IMR-90 (cell line): Measurements from ENCODE around the gene UNK.

Experiments used
- CTCF ChIP-seq: conservative IDR thresholded peaks from 2 replicates; pipeline ENCODE4 v1.5.1; 2012; ENCODE audit warnings: mild to moderate bottlenecking, low read depth, low read length, improper control_type of control experiment
- POLR2A ChIP-seq: IDR thresholded peaks from 2 replicates; pipeline ENCODE4 v1.6.1; 2012; ENCODE audit warnings: mild to moderate bottlenecking, low read depth, low read length

- TF ChIP-seq POLR2A (no peak), CTCF (no peak)
These were observed 8.9 kb downstream of the UNK start for GRCh38 chr17:75793460-75793859.
